Upper lobe of left lung (tissue), 6 donors: ENCODE results near the gene LPIN1. TPM values are rescaled to one million over a fixed set of nuclear protein-coding genes. Genes with fewer than 3 reads are reported as not detected.
A peak's percentile ranks its signal among the peaks of the same experiment; 100 is the strongest.

Experiments used
- ATAC-seq, 2 donors: fragments of 200-7000 bp; cut with Tn5 transposase; one replicate each; pipeline ENCODE4 v1.9.1; 2022; ENCODE audit warnings: mild to moderate bottlenecking in 2 of 2, moderate library complexity in 2 of 2; ENCODE audit not compliant: low FRiP score in 2 of 2
- DNase-seq, 2 donors: peaks; one replicate each; pipeline ENCODE4 v3.0.0-alpha.2; 2019 to 2020
- H3K27ac ChIP-seq, 4 donors: fragments of 200-600 bp; sonication (generic); one replicate each; pipeline ENCODE4 v1.5.1; 2016 to 2019
- H3K27me3 ChIP-seq, 4 donors: fragments of 200-600 bp; sonication (generic); one replicate each; pipeline ENCODE4 v1.5.1; 2017 to 2019
- H3K36me3 ChIP-seq, 4 donors: fragments of 200-600 bp; sonication (generic); one replicate each; pipeline ENCODE4 v1.5.1; 2016 to 2019
- H3K4me1 ChIP-seq, 4 donors: fragments of 200-600 bp; sonication (generic); one replicate each; pipeline ENCODE4 v1.5.1; 2018 to 2019
- H3K4me3 ChIP-seq, 4 donors: fragments of 200-600 bp; sonication (generic); one replicate each; pipeline ENCODE4 v1.5.1; 2017 to 2019; ENCODE audit warnings: mild to moderate bottlenecking in 2 of 4, moderate library complexity in 1 of 4
- H3K9me3 ChIP-seq, 4 donors: fragments of 200-600 bp; sonication (generic); one replicate each; pipeline ENCODE4 v1.5.1; 2018 to 2019
- CTCF ChIP-seq, 6 experiments: fragments of 450-650 bp in 4 of 6; fragments of 200-600 bp in 2 of 6; sonication (generic) in 2 of 6; IDR thresholded peaks; one replicate each; pipeline ENCODE4 v1.5.1; 2016 to 2019; ENCODE audit warnings: antibody characterized with exemption in 6 of 6
- EP300 ChIP-seq, 4 donors: sonication (generic); formaldehyde crosslinking; IDR thresholded peaks; one replicate each; pipeline ENCODE4 v1.5.1; 2017; ENCODE audit warnings: antibody characterized with exemption in 4 of 4, control low read depth in 2 of 4
- POLR2A ChIP-seq, 4 donors: fragments of 450-650 bp; IDR thresholded peaks; one replicate each; pipeline ENCODE4 v1.5.1; 2016 to 2017; ENCODE audit warnings: antibody characterized with exemption in 4 of 4, mild to moderate bottlenecking in 2 of 4
- POLR2AphosphoS5 ChIP-seq, 2 donors: sonication (generic); formaldehyde crosslinking; IDR thresholded peaks; one replicate each; pipeline ENCODE4 v1.5.1; 2017; ENCODE audit warnings: antibody characterized with exemption in 2 of 2
- WGBS, 2 donors: methylation state at CpG; one replicate each; pipeline ENCODE4 v1.1.5; 2017 to 2018; 5-methylcytosine and 5-hydroxymethylcytosine counted together
- small RNA-seq, 4 donors: library from RNA; depleted of rRNA; stranded (forward); fragments of <200 nt; gene quantifications; one replicate each; pipeline ENCODE3, GENCODE V24; 2016
- total RNA-seq, 6 donors: library from RNA; depleted of rRNA in 4 of 6; stranded (reverse); fragments of >200 nt in 4 of 6; gene quantifications; one replicate each; pipeline versions ENCODE4 v1.1.0 to v1.2.1, GENCODE V29; 2016 to 2021
- donor health status: DM: no; HTN: no; CAD: no; lungs with moderate emphysema.
- donor health status: DM: no; HTN: yes; CAD: no; lungs with severe emphysema.

Gene LPIN1
- total RNA-seq, 6 donors from 2014 or later, result 45.9 to 87.0 (median 54.2) TPM

- DNase-seq (no peak), ATAC-seq (no peak)
- H3K36me3 ChIP-seq, result no peaks in the 10 kb centered on the region
- no peak overlapping the region for H3K27ac ChIP-seq
- H3K9me3 ChIP-seq, result no peaks in the 10 kb centered on the region
- WGBS, 2 donors, result 75 to 84% methylated on average over 2 of the region's 2 CpGs
- peaks cover 10 to 19% (median 16%) of the 10 kb centered on the region in 4 donors for H3K4me1 ChIP-seq
- no peaks in the 10 kb centered on the region for H3K27me3 ChIP-seq
- TF ChIP-seq CTCF (IDR thresholded peaks at IDR 0.05) (no peak), POLR2AphosphoS5 (IDR thresholded peaks at IDR 0.05) (no peak), EP300 (IDR thresholded peaks at IDR 0.05) (no peak), POLR2A (IDR thresholded peaks at IDR 0.05) (no peak)
- H3K4me3 ChIP-seq, result no peak overlapping the region
Measured at GRCh38 chr2:11875481-11875880, 129.0 kb downstream of the LPIN1 start.

- TF ChIP-seq POLR2A (IDR thresholded peaks at IDR 0.05), result no peak
- no peak for TF ChIP-seq EP300 (IDR thresholded peaks at IDR 0.05)
- TF ChIP-seq POLR2AphosphoS5 (IDR thresholded peaks at IDR 0.05), result no peak
- no peak for TF ChIP-seq CTCF (IDR thresholded peaks at IDR 0.05)
- DNase-seq, result peak in 1 of 2 donors; percentile 8
- H3K4me3 ChIP-seq, result no peak overlapping the region
- no peaks in the 10 kb centered on the region for H3K36me3 ChIP-seq
- H3K27ac ChIP-seq, result no peak overlapping the region
- no peak for ATAC-seq
- WGBS, 2 donors, result 87 to 97% methylated on average over 3 to 6 of the region's 6 CpGs
- H3K27me3 ChIP-seq, result no peaks in the 10 kb centered on the region
- peaks cover 10 to 19% (median 16%) of the 10 kb centered on the region in 4 donors for H3K4me1 ChIP-seq
- H3K9me3 ChIP-seq, result no peaks in the 10 kb centered on the region
Measured at GRCh38 chr2:11876436-11876835, 130.0 kb downstream of the LPIN1 start.

- Histone ChIP-seq H3K9me3 (no peaks in the 10 kb centered on the region), H3K36me3 (no peaks in the 10 kb centered on the region), H3K4me3 (no peak overlapping the region), H3K4me1 (peaks cover 10 to 19% (median 16%) of the 10 kb centered on the region in 4 donors), H3K27me3 (no peaks in the 10 kb centered on the region), H3K27ac (no peak overlapping the region)
- DNase-seq, result no peak
- 81 to 94% methylated on average over 5 of the region's 5 CpGs for WGBS, 2 donors
- TF ChIP-seq POLR2AphosphoS5 (IDR thresholded peaks at IDR 0.05) (no peak), POLR2A (IDR thresholded peaks at IDR 0.05) (no peak), CTCF (IDR thresholded peaks at IDR 0.05) (no peak), EP300 (IDR thresholded peaks at IDR 0.05) (no peak)
- ATAC-seq, result no peak
Measured at GRCh38 chr2:11876889-11877288, 130.5 kb downstream of the LPIN1 start.

Small RNA genes lying within 50 kb of the gene (small RNA-seq; reads per million reads assigned to genes)
- 0 reads per million in 4 donors for gene MIR4262
- gene MIR548S, result 0 reads per million in 4 donors

Other genes starting within 250 kb of the LPIN1 start
- gene GREB1, start 212.6 kb upstream of the LPIN1 start, total RNA-seq, result 1 to 10 TPM in 5 of 6 donors, under 1 TPM in 1; 0.39 to 5.4 (median 1.6) TPM
- gene NTSR2, start 76.4 kb upstream of the LPIN1 start, total RNA-seq, result not detected